ENCODE data around the gene GMDS. TPM values are rescaled to one million over a fixed set of nuclear protein-coding genes. Genes with fewer than 3 reads are reported as not detected.

Gene GMDS
- polyA plus RNA-seq, 1 experiment: 7.1 TPM

GRCh38 chr6:1906609-1907008 lies 338.8 kb downstream of the GMDS start:
- POLR2A ChIA-PET: no interaction called here
- TF ChIP-seq CTCF (IDR thresholded peaks at IDR 0.05; ENCODE audit: insufficient read depth, low read depth, low read length): no peak
- H3K36me3 ChIP-seq (ENCODE audit: control insufficient read depth, insufficient read depth, low read length): no peaks in the 10 kb centered on the region
- CTCF ChIA-PET: no interaction called here
- no peaks in the 10 kb centered on the region for H3K27me3 ChIP-seq (ENCODE audit: control insufficient read depth, insufficient read depth, low read length)
- no peak for DNase-seq (ENCODE audit: low read depth)
- H3K4me3 ChIP-seq (ENCODE audit: low read depth, low read length): no peak overlapping the region

GRCh38 chr6:1906014-1906413 lies 339.4 kb downstream of the GMDS start:
- no peak for TF ChIP-seq CTCF (IDR thresholded peaks at IDR 0.05; ENCODE audit: insufficient read depth, low read depth, low read length)
- CTCF ChIA-PET: no interaction called here
- Histone ChIP-seq H3K36me3 (ENCODE audit: control insufficient read depth, insufficient read depth, low read length) (no peaks in the 10 kb centered on the region), H3K4me3 (ENCODE audit: low read depth, low read length) (no peak overlapping the region), H3K27me3 (ENCODE audit: control insufficient read depth, insufficient read depth, low read length) (no peaks in the 10 kb centered on the region)
- no peak for DNase-seq (ENCODE audit: low read depth)
- POLR2A ChIA-PET: no interaction called here

GRCh38 chr6:1904898-1905297 lies 340.5 kb downstream of the GMDS start:
- ChIA-PET CTCF (no interaction called here), POLR2A (no interaction called here)
- Histone ChIP-seq H3K4me3 (ENCODE audit: low read depth, low read length) (no peak overlapping the region), H3K27me3 (ENCODE audit: control insufficient read depth, insufficient read depth, low read length) (no peaks in the 10 kb centered on the region), H3K36me3 (ENCODE audit: control insufficient read depth, insufficient read depth, low read length) (no peaks in the 10 kb centered on the region)
- TF ChIP-seq CTCF (IDR thresholded peaks at IDR 0.05; ENCODE audit: insufficient read depth, low read depth, low read length): no peak
- DNase-seq (ENCODE audit: low read depth): no peak

GRCh38 chr6:1904466-1904799 lies 341.0 kb downstream of the GMDS start:
- ChIA-PET POLR2A (no interaction called here), CTCF (no interaction called here)
- DNase-seq (ENCODE audit: low read depth): no peak
- no peaks in the 10 kb centered on the region for H3K27me3 ChIP-seq (ENCODE audit: control insufficient read depth, insufficient read depth, low read length)
- no peak for TF ChIP-seq CTCF (IDR thresholded peaks at IDR 0.05; ENCODE audit: insufficient read depth, low read depth, low read length)
- no peak overlapping the region for H3K4me3 ChIP-seq (ENCODE audit: low read depth, low read length)
- H3K36me3 ChIP-seq (ENCODE audit: control insufficient read depth, insufficient read depth, low read length): no peaks in the 10 kb centered on the region

- TF ChIP-seq CTCF (IDR thresholded peaks at IDR 0.05; ENCODE audit: insufficient read depth, low read depth, low read length): no peak
- no peaks in the 10 kb centered on the region for H3K36me3 ChIP-seq (ENCODE audit: control insufficient read depth, insufficient read depth, low read length)
- no peak for DNase-seq (ENCODE audit: low read depth)
- POLR2A ChIA-PET: no interaction called here
- H3K27me3 ChIP-seq (ENCODE audit: control insufficient read depth, insufficient read depth, low read length): no peaks in the 10 kb centered on the region
- CTCF ChIA-PET: no interaction called here
- no peak overlapping the region for H3K4me3 ChIP-seq (ENCODE audit: low read depth, low read length)
These were observed 341.5 kb downstream of the GMDS start for GRCh38 chr6:1903780-1904465.

Data from BJ (cell line).